HepG2 (cell line): ENCODE measurements around the gene TFPI.
"Not testable (repeated sequence)": the region's sequence is repeated elsewhere in the genome, so short reads cannot be mapped to it uniquely, and the experiment has no call there.

Experiments used
- CHD2 ChIP-seq: IDR thresholded peaks from 2 replicates; pipeline ENCODE4 v1.6.1; 2011; ENCODE audit warnings: low read depth, low read length, improper control_type of control experiment
- CTCF ChIP-seq: sonication (generic); formaldehyde crosslinking; IDR thresholded peaks from 2 replicates; pipeline ENCODE4 v1.5.0; 2020; ENCODE audit warnings: mild to moderate bottlenecking, missing genetic modification reagents, moderate library complexity
- E2F1 ChIP-seq: sonication (generic); formaldehyde crosslinking; IDR thresholded peaks from 2 replicates; pipeline ENCODE4 v1.5.0; 2020; ENCODE audit warnings: missing genetic modification reagents
- FOXJ3 ChIP-seq: sonication (generic); formaldehyde crosslinking; IDR thresholded peaks from 2 replicates; pipeline ENCODE4 v1.4.0; 2020; ENCODE audit warnings: missing genetic modification reagents, mild to moderate bottlenecking, borderline replicate concordance
- FOXK2 ChIP-seq: fragments of 450-650 bp; IDR thresholded peaks from 2 replicates; pipeline ENCODE4 v1.6.1; 2016
- HMG20A ChIP-seq: IDR thresholded peaks from 2 replicates; pipeline ENCODE4 v1.6.1; 2016; ENCODE audit warnings: borderline replicate concordance
- KLF6 ChIP-seq: IDR thresholded peaks from 2 replicates; pipeline ENCODE4 v1.8.0; 2016; ENCODE audit warnings: missing biosample characterization, missing genetic modification reagents
- NR2C2 ChIP-seq: sonication (generic); formaldehyde crosslinking; IDR thresholded peaks from 2 replicates; pipeline ENCODE4 v1.4.0; 2020; ENCODE audit warnings: missing genetic modification reagents, mild to moderate bottlenecking, moderate library complexity, borderline replicate concordance
- POLR2A ChIP-seq, 2 experiments: IDR thresholded peaks; 2 replicates each; pipeline ENCODE4 v1.6.1; 2011; ENCODE audit warnings: low read depth in 2 of 2, low read length in 2 of 2, mild to moderate bottlenecking in 1 of 2, moderate library complexity in 1 of 2; ENCODE audit not compliant: insufficient read depth in 1 of 2
- SALL2 ChIP-seq: sonication (generic); formaldehyde crosslinking; IDR thresholded peaks from 2 replicates; pipeline ENCODE4 v1.8.1; 2023; ENCODE audit warnings: mild to moderate bottlenecking, missing genetic modification reagents, inconsistent platforms
- YY1 ChIP-seq: IDR thresholded peaks from 2 replicates; pipeline ENCODE4 v1.6.1; 2011; ENCODE audit warnings: low read length, low read depth, moderate library complexity, mild to moderate bottlenecking; ENCODE audit not compliant: insufficient read depth, insufficient replicate concordance
- ZBTB1 ChIP-seq: sonication (generic); formaldehyde crosslinking; IDR thresholded peaks from 2 replicates; pipeline ENCODE4 v1.4.0; 2020; ENCODE audit warnings: missing genetic modification reagents, borderline replicate concordance
- ZFP41 ChIP-seq: sonication (generic); formaldehyde crosslinking; IDR thresholded peaks from 2 replicates; pipeline ENCODE4 v1.4.0; 2020; ENCODE audit warnings: mild to moderate bottlenecking, missing genetic modification reagents, borderline replicate concordance

GRCh38 chr2:187513460-187514234 lies 40.6 kb downstream of the TFPI start:
- not testable (repeated sequence) for TF ChIP-seq NR2C2; ZBTB1 (CRISPR knock-in tag); FOXJ3 (CRISPR knock-in tag); FOXK2; YY1; CHD2; E2F1 (CRISPR knock-in tag); CTCF (CRISPR knock-in tag); HMG20A (CRISPR knock-in tag); ZFP41 (CRISPR knock-in tag); SALL2 (CRISPR knock-in tag)
- TF ChIP-seq KLF6 (CRISPR knock-in tag) (peak; percentile 82), POLR2A (IDR thresholded peaks at IDR 0.05; ENCODE audit: insufficient read depth in 1 of 2, low read depth in 2 of 2, low read length in 2 of 2) (peak; percentile 61 to 82)
